ENCODE measurements around the gene GPATCH2L.

GPATCH2L gene

GRCh38 chr14:76175942-76176341 lies 24.2 kb downstream of the GPATCH2L start:
- no peak overlapping the region for H3K4me2 ChIP-seq (ENCODE audit: low read length)
- H4K20me1 ChIP-seq (ENCODE audit: insufficient read depth, low read length) = no peaks in the 10 kb centered on the region
- H2AFZ ChIP-seq (ENCODE audit: low read depth, low read length) = no peak overlapping the region
- TF ChIP-seq, protein P1, sequence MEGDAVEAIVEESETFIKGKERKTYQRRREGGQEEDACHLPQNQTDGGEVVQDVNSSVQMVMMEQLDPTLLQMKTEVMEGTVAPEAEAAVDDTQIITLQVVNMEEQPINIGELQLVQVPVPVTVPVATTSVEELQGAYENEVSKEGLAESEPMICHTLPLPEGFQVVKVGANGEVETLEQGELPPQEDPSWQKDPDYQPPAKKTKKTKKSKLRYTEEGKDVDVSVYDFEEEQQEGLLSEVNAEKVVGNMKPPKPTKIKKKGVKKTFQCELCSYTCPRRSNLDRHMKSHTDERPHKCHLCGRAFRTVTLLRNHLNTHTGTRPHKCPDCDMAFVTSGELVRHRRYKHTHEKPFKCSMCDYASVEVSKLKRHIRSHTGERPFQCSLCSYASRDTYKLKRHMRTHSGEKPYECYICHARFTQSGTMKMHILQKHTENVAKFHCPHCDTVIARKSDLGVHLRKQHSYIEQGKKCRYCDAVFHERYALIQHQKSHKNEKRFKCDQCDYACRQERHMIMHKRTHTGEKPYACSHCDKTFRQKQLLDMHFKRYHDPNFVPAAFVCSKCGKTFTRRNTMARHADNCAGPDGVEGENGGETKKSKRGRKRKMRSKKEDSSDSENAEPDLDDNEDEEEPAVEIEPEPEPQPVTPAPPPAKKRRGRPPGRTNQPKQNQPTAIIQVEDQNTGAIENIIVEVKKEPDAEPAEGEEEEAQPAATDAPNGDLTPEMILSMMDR (IDR thresholded peaks at IDR 0.05; ENCODE audit: low read depth, low read length) = no peak
- H3K27me3 ChIP-seq (ENCODE audit: low read depth, low read length) = no peaks in the 10 kb centered on the region
- no peak overlapping the region for H3K4me3 ChIP-seq (ENCODE audit: low read length)
- H3K27ac ChIP-seq (ENCODE audit: low read length) = no peak overlapping the region
- no peak overlapping the region for H3K9ac ChIP-seq (ENCODE audit: low read length)
- no peaks in the 10 kb centered on the region for H3K9me3 ChIP-seq (ENCODE audit: insufficient read depth, low read length)
- no peaks in the 10 kb centered on the region for H3K79me2 ChIP-seq (ENCODE audit: low read length)
- peaks cover 59% of the 10 kb centered on the region for H3K36me3 ChIP-seq (replicated peaks; ENCODE audit: low read depth, low read length)
- no peaks in the 10 kb centered on the region for H3K4me1 ChIP-seq (ENCODE audit: low read length)

GRCh38 chr14:76181546-76181945 lies 29.8 kb downstream of the GPATCH2L start:
- no peak overlapping the region for H3K4me3 ChIP-seq (ENCODE audit: low read length)
- 0 out of 2 replicates have a peak, but pooled peaks cover 2% of the 10 kb centered on the region for H3K79me2 ChIP-seq (ENCODE audit: low read length)
- 0 out of 2 replicates have a peak, but pooled peaks cover 8% of the 10 kb centered on the region for H4K20me1 ChIP-seq (ENCODE audit: insufficient read depth, low read length)
- no peak overlapping the region for H2AFZ ChIP-seq (ENCODE audit: low read depth, low read length)
- no peak overlapping the region for H3K27ac ChIP-seq (ENCODE audit: low read length)
- TF ChIP-seq EZH2phosphoT487 (IDR thresholded peaks at IDR 0.05; ENCODE audit: low read depth) = no peak
- TF ChIP-seq, protein P1 (IDR thresholded peaks at IDR 0.05; ENCODE audit: low read depth, low read length) = peak; percentile 47
- H3K36me3 ChIP-seq (replicated peaks; ENCODE audit: low read depth, low read length) = peaks cover 47% of the 10 kb centered on the region
- H3K9me3 ChIP-seq (ENCODE audit: insufficient read depth, low read length) = no peaks in the 10 kb centered on the region
- H3K27me3 ChIP-seq (ENCODE audit: low read depth, low read length) = no peaks in the 10 kb centered on the region
- H3K4me1 ChIP-seq (ENCODE audit: low read length) = no peaks in the 10 kb centered on the region
- H3K9ac ChIP-seq (ENCODE audit: low read length) = no peak overlapping the region
- no peak overlapping the region for H3K4me2 ChIP-seq (ENCODE audit: low read length)

DNA sequence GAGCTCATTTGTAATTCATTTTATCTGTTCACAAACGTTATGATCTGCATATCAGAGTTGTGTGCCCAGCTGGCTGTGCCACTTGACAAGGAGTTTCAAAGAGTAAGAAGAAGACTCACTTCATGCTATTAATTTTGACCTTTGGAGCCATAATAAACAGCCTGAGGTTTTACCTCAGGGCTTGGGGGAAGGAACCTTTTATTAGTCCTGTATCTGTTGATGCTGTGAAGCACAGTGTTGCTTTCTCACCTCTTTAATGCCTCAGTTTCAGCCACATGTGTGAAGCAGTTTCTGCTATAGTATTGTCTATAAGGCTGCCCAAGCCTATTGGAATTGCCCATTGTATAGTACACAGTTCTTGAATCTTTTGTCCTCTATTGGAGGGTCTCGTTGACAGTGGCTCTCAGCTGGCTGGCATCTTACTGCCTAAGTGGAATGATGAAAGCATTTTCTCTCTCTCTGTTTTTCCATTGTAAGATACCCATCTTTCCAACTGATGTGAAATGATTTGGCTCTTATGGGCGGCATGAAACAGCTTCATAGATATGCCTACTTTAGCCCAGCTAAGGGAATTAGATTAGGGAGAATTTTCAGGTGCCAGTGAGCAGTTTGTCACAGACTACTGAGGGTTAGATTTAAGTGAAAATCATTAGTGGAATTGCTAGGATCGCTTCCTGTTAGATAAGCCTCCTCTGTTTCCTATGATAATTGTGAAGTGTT lies 34.7 kb downstream of the GPATCH2L start:
- Histone ChIP-seq H3K79me2 (ENCODE audit: low read length) (0 out of 2 replicates have a peak, but pooled peaks cover 2% of the 10 kb centered on the region), H3K4me2 (ENCODE audit: low read length) (no peak overlapping the region), H3K27ac (ENCODE audit: low read length) (no peak overlapping the region), H4K20me1 (ENCODE audit: insufficient read depth, low read length) (0 out of 2 replicates have a peak, but pooled peaks cover 8% of the 10 kb centered on the region), H2AFZ (ENCODE audit: low read depth, low read length) (no peak overlapping the region), H3K9me3 (ENCODE audit: insufficient read depth, low read length) (no peaks in the 10 kb centered on the region), H3K36me3 (replicated peaks; ENCODE audit: low read depth, low read length) (peaks cover 24% of the 10 kb centered on the region), H3K9ac (ENCODE audit: low read length) (no peak overlapping the region), H3K27me3 (ENCODE audit: low read depth, low read length) (no peaks in the 10 kb centered on the region), H3K4me3 (ENCODE audit: low read length) (no peak overlapping the region), H3K4me1 (ENCODE audit: low read length) (peaks cover 8% of the 10 kb centered on the region)
- TF ChIP-seq, protein P1 (IDR thresholded peaks at IDR 0.05; ENCODE audit: low read depth, low read length) = no peak
- TF ChIP-seq EZH2phosphoT487 (IDR thresholded peaks at IDR 0.05; ENCODE audit: low read depth) = no peak

GRCh38 chr14:76191297-76191696 lies 39.6 kb downstream of the GPATCH2L start:
- H3K9ac ChIP-seq (ENCODE audit: low read length) = no peak overlapping the region
- TF ChIP-seq, protein P1 (IDR thresholded peaks at IDR 0.05; ENCODE audit: low read depth, low read length) = no peak
- TF ChIP-seq EZH2phosphoT487 (IDR thresholded peaks at IDR 0.05; ENCODE audit: low read depth) = no peak
- H3K4me3 ChIP-seq (ENCODE audit: low read length) = no peak overlapping the region
- H2AFZ ChIP-seq (ENCODE audit: low read depth, low read length) = no peak overlapping the region
- peaks cover 28% of the 10 kb centered on the region for H3K36me3 ChIP-seq (replicated peaks; ENCODE audit: low read depth, low read length)
- H3K4me1 ChIP-seq (ENCODE audit: low read length) = peaks cover 8% of the 10 kb centered on the region
- H3K4me2 ChIP-seq (ENCODE audit: low read length) = no peak overlapping the region
- no peaks in the 10 kb centered on the region for H3K9me3 ChIP-seq (ENCODE audit: insufficient read depth, low read length)
- no peak overlapping the region for H3K27ac ChIP-seq (ENCODE audit: low read length)
- H3K79me2 ChIP-seq (ENCODE audit: low read length) = no peaks in the 10 kb centered on the region
- H3K27me3 ChIP-seq (ENCODE audit: low read depth, low read length) = no peaks in the 10 kb centered on the region
- H4K20me1 ChIP-seq (ENCODE audit: insufficient read depth, low read length) = no peaks in the 10 kb centered on the region
